ENCODE measurements around the gene KLHL26.

GRCh38 chr19:18601875-18602274 is 35.0 kb upstream of the KLHL26 start:
- TF ChIP-seq CTCF (IDR thresholded peaks at IDR 0.05 in 2 of 3, conservative IDR thresholded peaks at IDR 0.05 in 1 of 3; ENCODE audit: borderline replicate concordance in 1 of 3, insufficient read depth in 1 of 3, low read depth in 2 of 3, low read length in 2 of 3): no peak
- TF ChIP-seq POLR2A (IDR thresholded peaks at IDR 0.05; ENCODE audit: borderline replicate concordance, extremely low read depth, insufficient read depth, insufficient read length): no peak
- TF ChIP-seq MAX (IDR thresholded peaks at IDR 0.05): no peak
- no peak for TF ChIP-seq SP1 (IDR thresholded peaks at IDR 0.05; ENCODE audit: low read depth)
- no peak for TF ChIP-seq CEBPB (IDR thresholded peaks at IDR 0.05; ENCODE audit: low read depth)
- TF ChIP-seq RAD21 (IDR thresholded peaks at IDR 0.05; ENCODE audit: low read depth): no peak

All from HCT116 (cell line).